Omental fat pad (tissue), 4 donors: ENCODE measurements around the gene FAM89A. TPM values are rescaled to one million over a fixed set of nuclear protein-coding genes. Genes with fewer than 3 reads are reported as not detected.

ENCODE experiments used
- ATAC-seq: fragments of 150-250 bp; one replicate; pipeline ENCODE4 v1.9.1; 2016; ENCODE audit warnings: mild to moderate bottlenecking, moderate library complexity; ENCODE audit not compliant: low FRiP score
- DNase-seq: peaks from one replicate; pipeline ENCODE4 v3.0.0-alpha.2; 2019; ENCODE audit warnings: low spot score
- CTCF ChIP-seq, 3 donors: fragments of 450-650 bp; IDR thresholded peaks; one replicate each; pipeline ENCODE4 v1.5.1; 2016 to 2017; ENCODE audit warnings: antibody characterized with exemption in 3 of 3, mild to moderate bottlenecking in 3 of 3, moderate library complexity in 2 of 3
- total RNA-seq, 4 donors: library from RNA; depleted of rRNA; stranded (reverse); fragments of >200 nt; gene quantifications; one replicate each; pipeline ENCODE4 v1.1.0, GENCODE V29; 2016

Gene FAM89A
- total RNA-seq, 4 donors from 2014 or later = 62.6 to 290 (median 145) TPM

- TF ChIP-seq CTCF (IDR thresholded peaks at IDR 0.05) = no peak
- ATAC-seq (no peak), DNase-seq (no peak)
Measured at GRCh38 chr1:231065510-231066241, 25.6 kb upstream of the FAM89A start.

- DNase-seq (no peak), ATAC-seq (no peak)
- TF ChIP-seq CTCF (IDR thresholded peaks at IDR 0.05) = no peak
Measured at GRCh38 chr1:231064418-231064817, 24.4 kb upstream of the FAM89A start.

- no peak for ATAC-seq
- DNase-seq = no peak
- no peak for TF ChIP-seq CTCF (IDR thresholded peaks at IDR 0.05)
Measured at GRCh38 chr1:231063331-231063730, 23.3 kb upstream of the FAM89A start.

GRCh38 chr1:231062500-231063270, 22.6 kb upstream of the FAM89A start:
- DNase-seq = no peak
- no peak for TF ChIP-seq CTCF (IDR thresholded peaks at IDR 0.05)
- ATAC-seq = no peak

GRCh38 chr1:231059566-231060193, 19.6 kb upstream of the FAM89A start:
- no peak for DNase-seq
- TF ChIP-seq CTCF (IDR thresholded peaks at IDR 0.05) = no peak

GRCh38 chr1:231058416-231059109, 18.5 kb upstream of the FAM89A start:
- DNase-seq (no peak), ATAC-seq (no peak)
- TF ChIP-seq CTCF (IDR thresholded peaks at IDR 0.05) = no peak

More at GRCh38 chr1:231059566-231060193, 19.6 kb upstream of the FAM89A start:
- no peak for ATAC-seq
